GM13977 (cell line): ENCODE data around the gene BCKDHA.
A peak's percentile ranks its signal among the peaks of the same experiment; 100 is the strongest.
"Not testable (repeated sequence)": the region's sequence is repeated elsewhere in the genome, so short reads cannot be mapped to it uniquely, and the experiment has no call there.

Source experiments
- DNase-seq: peaks from one replicate; pipeline ENCODE4 v3.0.0; 2012; ENCODE audit warnings: low spot score
- CTCF ChIP-seq: IDR thresholded peaks from 2 replicates; pipeline ENCODE4 v1.5.1; 2012; ENCODE audit warnings: mild to moderate bottlenecking, control low read depth; ENCODE audit not compliant: insufficient read depth; ENCODE audit errors: extremely low read depth, missing control alignments
- in situ Hi-C: fragments of 300-500 bp; cut with MboI; formaldehyde crosslinking; loops from one replicate; pipeline ENCODE4 v1.12.0; 2022; ENCODE audit warnings: low sequenced_read_pairs, low pct_unique_long_range_greater_than_20kb, mixed read lengths, inconsistent platforms; ENCODE audit not compliant: unreplicated experiment

Gene BCKDHA

DNA sequence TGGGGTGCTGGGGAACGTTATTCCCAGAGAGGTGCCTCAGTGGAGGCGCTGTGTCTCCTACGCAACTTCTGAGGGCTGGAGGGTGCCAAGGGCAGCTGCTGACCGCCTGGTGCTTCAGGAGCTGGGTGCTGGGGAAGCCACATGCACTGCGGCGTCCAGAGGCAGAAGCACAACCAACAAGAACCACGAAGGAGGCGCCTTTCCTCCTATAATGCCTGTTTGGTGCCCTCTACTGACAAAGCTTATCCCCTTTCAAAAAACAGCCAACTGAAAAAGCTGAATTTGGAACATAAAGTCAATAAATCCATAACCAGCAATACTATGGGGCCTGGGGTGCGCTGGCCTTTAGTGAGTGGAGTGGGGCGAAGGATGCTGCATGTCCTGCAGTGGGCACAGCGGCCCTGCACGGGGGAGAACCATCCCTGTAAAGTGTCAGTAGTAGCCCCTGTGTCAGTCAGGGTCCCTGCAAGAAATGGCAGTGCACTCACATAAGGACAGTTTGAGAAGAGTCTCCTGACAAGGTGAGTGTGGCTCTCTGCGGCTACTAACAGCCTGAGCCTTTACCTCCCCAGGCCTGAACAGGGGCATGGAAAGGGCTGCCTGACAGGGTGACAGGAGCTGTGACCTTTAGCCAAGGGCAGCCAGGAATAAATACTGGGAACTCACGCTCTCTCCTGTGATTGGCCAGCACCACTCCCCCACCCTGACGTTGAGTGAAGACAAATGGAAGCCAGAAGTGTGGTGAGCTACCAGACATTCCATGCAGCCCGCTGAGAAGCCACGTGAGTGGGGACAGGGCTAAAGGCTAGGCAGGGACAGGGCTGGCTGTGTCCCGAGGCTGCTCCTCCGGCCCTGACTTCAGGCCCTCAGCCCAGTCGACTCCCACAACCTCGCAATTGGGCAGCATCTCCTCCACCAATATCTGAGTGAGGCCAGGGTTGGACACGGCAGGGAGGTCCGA, 34.1 kb downstream of the BCKDHA start:
- peak; percentile 15 for DNase-seq
- TF ChIP-seq CTCF: peak; percentile 41
- in situ Hi-C loops: no loop called here

DNA sequence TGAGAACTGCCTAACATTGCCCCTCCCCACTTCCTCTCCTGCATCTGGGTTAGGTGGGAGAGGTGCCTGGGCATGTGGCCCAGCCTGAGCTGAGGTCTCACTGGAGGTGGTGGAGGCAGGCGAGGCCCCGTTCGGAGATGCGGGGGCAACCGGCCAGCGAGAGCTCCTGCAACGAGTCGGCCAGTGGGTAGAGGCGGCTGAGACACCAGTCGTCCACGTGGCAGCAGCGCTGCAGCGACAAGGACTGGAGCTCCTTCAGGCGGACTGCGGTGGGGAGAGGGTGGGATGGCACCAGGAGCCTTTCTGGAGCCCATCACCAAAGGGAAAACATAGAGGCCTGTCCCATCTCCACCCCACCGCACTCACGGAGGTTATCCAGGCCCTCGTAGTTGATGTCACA, 35.6 kb downstream of the BCKDHA start:
- no peak for DNase-seq
- in situ Hi-C loops: no loop called here
- no peak for TF ChIP-seq CTCF

DNA sequence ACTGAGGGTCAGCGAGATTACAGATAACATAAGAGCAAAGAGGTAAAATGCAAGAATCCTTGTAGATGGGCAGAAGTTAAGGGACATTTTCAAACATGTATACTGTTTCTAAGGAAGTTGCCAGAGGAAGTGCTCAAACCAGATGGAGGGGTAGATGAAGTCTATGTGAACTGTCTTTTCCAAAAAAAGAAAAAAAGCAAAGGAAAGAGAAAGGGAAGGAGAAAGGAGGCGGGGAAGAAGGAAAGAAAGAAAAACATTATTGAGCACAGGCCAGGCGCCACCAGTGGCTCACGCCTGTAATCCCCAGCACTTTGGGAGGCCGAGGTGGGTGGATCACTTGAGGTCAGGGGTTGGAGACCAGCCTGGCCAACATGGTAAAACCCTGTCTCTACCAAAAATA, 36.8 kb downstream of the BCKDHA start:
- in situ Hi-C loops: no loop called here
- no peak for TF ChIP-seq CTCF
- DNase-seq: no peak

DNA sequence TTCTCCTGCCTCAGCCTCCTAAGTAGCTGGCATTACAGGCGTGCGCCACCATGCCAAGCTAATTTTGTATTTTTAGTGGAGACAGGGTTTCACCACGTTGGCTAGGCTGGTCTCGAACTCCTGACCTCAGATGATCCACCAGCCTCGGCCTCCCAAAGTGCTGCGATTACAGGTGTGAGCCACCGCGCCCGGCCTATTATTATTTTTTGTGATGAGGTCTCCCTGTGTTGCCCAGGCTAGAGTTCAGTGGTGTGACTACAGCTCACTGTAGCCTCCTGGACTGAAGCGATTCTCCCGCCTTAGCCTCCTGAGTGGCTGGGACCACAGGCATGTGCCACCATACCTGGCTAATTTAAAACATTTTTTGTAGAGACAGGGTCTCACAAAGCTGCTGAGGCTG, 37.8 kb downstream of the BCKDHA start:
- DNase-seq, in situ Hi-C loops: not testable (repeated sequence)

- TF ChIP-seq CTCF: no peak
- in situ Hi-C loops: no loop called here
- no peak for DNase-seq
Observed at GRCh38 chr19:41435936-41436673, 38.5 kb downstream of the BCKDHA start.

- DNase-seq: no peak
- in situ Hi-C loops: no loop called here
- TF ChIP-seq CTCF: no peak
Observed at GRCh38 chr19:41436674-41436951, 39.0 kb downstream of the BCKDHA start.
